Activated T-cell treated with anti-CD3 and anti-CD28 coated beads, Interleukin-2, amount 50 U/mL, for 24 hours (primary cell): Measurements from ENCODE around the gene RAF1.
"Not testable (repeated sequence)": the region's sequence is repeated elsewhere in the genome, so short reads cannot be mapped to it uniquely, and the experiment has no call there.

Source experiments
- DNase-seq: peaks from one replicate; pipeline ENCODE4 v3.0.0-alpha.2; 2020
- H3K27ac Mint-ChIP-seq: 2 replicates; pipeline ENCODE4 v1.8.0; 2020; ENCODE audit warnings: mild to moderate bottlenecking, mixed read lengths
- H3K27me3 Mint-ChIP-seq: 2 replicates; pipeline ENCODE4 v1.8.0; 2020; ENCODE audit warnings: mixed read lengths
- H3K36me3 Mint-ChIP-seq: 2 replicates; pipeline ENCODE4 v1.8.0; 2020; ENCODE audit warnings: low read depth, mixed read lengths
- H3K4me1 Mint-ChIP-seq: 2 replicates; pipeline ENCODE4 v1.8.0; 2020; ENCODE audit warnings: low read depth, mixed read lengths
- H3K4me3 Mint-ChIP-seq: 2 replicates; pipeline ENCODE4 v1.8.0; 2020; ENCODE audit warnings: mild to moderate bottlenecking, moderate library complexity, mixed read lengths
- H3K9me3 Mint-ChIP-seq: 2 replicates; pipeline ENCODE4 v1.8.0; 2020; ENCODE audit warnings: mixed read lengths

The RAF1 gene

GRCh38 chr3:12689997-12690711, 26.2 kb upstream of the RAF1 start:
- Mint-ChIP-seq H3K9me3 (no peaks in the 10 kb centered on the region), H3K27ac (no peak overlapping the region), H3K36me3 (no peaks in the 10 kb centered on the region), H3K4me3 (no peak overlapping the region), H3K4me1 (no peaks in the 10 kb centered on the region), H3K27me3 (peaks cover 8% of the 10 kb centered on the region)
- DNase-seq: no peak

- H3K36me3 Mint-ChIP-seq: no peaks in the 10 kb centered on the region
- H3K27me3 Mint-ChIP-seq: peaks cover 8% of the 10 kb centered on the region
- H3K9me3 Mint-ChIP-seq: no peaks in the 10 kb centered on the region
- no peak overlapping the region for H3K4me3 Mint-ChIP-seq
- DNase-seq: no peak
- no peak overlapping the region for H3K27ac Mint-ChIP-seq
- no peaks in the 10 kb centered on the region for H3K4me1 Mint-ChIP-seq
These were observed 24.0 kb upstream of the RAF1 start for GRCh38 chr3:12687948-12688347.

GRCh38 chr3:12686096-12686495, 22.2 kb upstream of the RAF1 start:
- DNase-seq: no peak
- Mint-ChIP-seq H3K27ac (no peak overlapping the region), H3K27me3 (peaks cover 8% of the 10 kb centered on the region), H3K4me1 (peaks cover 11% of the 10 kb centered on the region), H3K4me3 (no peak overlapping the region), H3K9me3 (no peaks in the 10 kb centered on the region), H3K36me3 (no peaks in the 10 kb centered on the region)

- H3K9me3 Mint-ChIP-seq: no peaks in the 10 kb centered on the region
- peaks cover 12% of the 10 kb centered on the region for H3K4me1 Mint-ChIP-seq
- H3K36me3 Mint-ChIP-seq: no peaks in the 10 kb centered on the region
- no peak overlapping the region for H3K27ac Mint-ChIP-seq
- no peak for DNase-seq
- H3K4me3 Mint-ChIP-seq: no peak overlapping the region
- H3K27me3 Mint-ChIP-seq: no peaks in the 10 kb centered on the region
These were observed 18.1 kb upstream of the RAF1 start for GRCh38 chr3:12681943-12682390.

- no peak for DNase-seq
- Mint-ChIP-seq H3K4me1 (peaks cover 12% of the 10 kb centered on the region), H3K36me3 (no peaks in the 10 kb centered on the region), H3K27ac (no peak overlapping the region), H3K27me3 (no peaks in the 10 kb centered on the region), H3K9me3 (no peaks in the 10 kb centered on the region), H3K4me3 (no peak overlapping the region)
These were observed 17.4 kb upstream of the RAF1 start for GRCh38 chr3:12681089-12681942.

GRCh38 chr3:12679468-12679867, 15.6 kb upstream of the RAF1 start:
- Mint-ChIP-seq H3K27ac (no peak overlapping the region), H3K9me3 (no peaks in the 10 kb centered on the region), H3K36me3 (no peaks in the 10 kb centered on the region), H3K27me3 (no peaks in the 10 kb centered on the region), H3K4me3 (no peak overlapping the region), H3K4me1 (peaks cover 12% of the 10 kb centered on the region)
- no peak for DNase-seq

- H3K27me3 Mint-ChIP-seq: no peaks in the 10 kb centered on the region
- no peak for DNase-seq
- no peaks in the 10 kb centered on the region for H3K36me3 Mint-ChIP-seq
- H3K4me1 Mint-ChIP-seq: peaks cover 12% of the 10 kb centered on the region
- H3K27ac Mint-ChIP-seq: no peak overlapping the region
- H3K9me3 Mint-ChIP-seq: no peaks in the 10 kb centered on the region
- H3K4me3 Mint-ChIP-seq: no peak overlapping the region
These were observed 13.7 kb upstream of the RAF1 start for GRCh38 chr3:12677616-12678015.

GRCh38 chr3:12675115-12675810, 11.3 kb upstream of the RAF1 start:
- no peaks in the 10 kb centered on the region for H3K27me3 Mint-ChIP-seq
- H3K27ac Mint-ChIP-seq: no peak overlapping the region
- H3K36me3 Mint-ChIP-seq: no peaks in the 10 kb centered on the region
- H3K4me3 Mint-ChIP-seq: no peak overlapping the region
- DNase-seq: no peak
- no peaks in the 10 kb centered on the region for H3K4me1 Mint-ChIP-seq
- H3K9me3 Mint-ChIP-seq: no peaks in the 10 kb centered on the region

GRCh38 chr3:12673956-12674736, 10.2 kb upstream of the RAF1 start:
- not testable (repeated sequence) for DNase-seq, H3K36me3 Mint-ChIP-seq, H3K9me3 Mint-ChIP-seq, H3K4me1 Mint-ChIP-seq, H3K27ac Mint-ChIP-seq, H3K4me3 Mint-ChIP-seq, H3K27me3 Mint-ChIP-seq

- Mint-ChIP-seq H3K27ac (no peak overlapping the region), H3K36me3 (no peaks in the 10 kb centered on the region), H3K27me3 (no peaks in the 10 kb centered on the region), H3K4me1 (no peaks in the 10 kb centered on the region), H3K9me3 (no peaks in the 10 kb centered on the region), H3K4me3 (no peak overlapping the region)
- no peak for DNase-seq
These were observed 7.2 kb upstream of the RAF1 start for GRCh38 chr3:12671120-12671450.

GRCh38 chr3:12670365-12671119, 6.6 kb upstream of the RAF1 start:
- Mint-ChIP-seq H3K4me3 (no peak overlapping the region), H3K36me3 (no peaks in the 10 kb centered on the region), H3K27ac (no peak overlapping the region), H3K4me1 (no peaks in the 10 kb centered on the region), H3K9me3 (no peaks in the 10 kb centered on the region), H3K27me3 (no peaks in the 10 kb centered on the region)
- no peak for DNase-seq

GRCh38 chr3:12663401-12663935, 449 bp downstream of the RAF1 start:
- no peaks in the 10 kb centered on the region for H3K9me3 Mint-ChIP-seq
- H3K36me3 Mint-ChIP-seq: peaks cover 28% of the 10 kb centered on the region
- H3K27me3 Mint-ChIP-seq: no peaks in the 10 kb centered on the region
- H3K4me1 Mint-ChIP-seq: peaks cover 40% of the 10 kb centered on the region
- peak; percentile 56 for DNase-seq
- peak overlapping the region; percentile 83 for H3K4me3 Mint-ChIP-seq
- H3K27ac Mint-ChIP-seq: peak overlapping the region; percentile 98

GRCh38 chr3:12662593-12663400, 1.1 kb downstream of the RAF1 start:
- no peaks in the 10 kb centered on the region for H3K27me3 Mint-ChIP-seq
- peak overlapping the region; percentile 83 for H3K4me3 Mint-ChIP-seq
- peak overlapping the region; percentile 98 for H3K27ac Mint-ChIP-seq
- DNase-seq: peak; percentile 63
- H3K9me3 Mint-ChIP-seq: no peaks in the 10 kb centered on the region
- H3K4me1 Mint-ChIP-seq: peaks cover 46% of the 10 kb centered on the region
- peaks cover 31% of the 10 kb centered on the region for H3K36me3 Mint-ChIP-seq
